T-helper 2 cell treated with Interferon-gamma antibody and Interleukin-4, amounts not matched to agents 5 μg/mL and 100 μg/mL, for 36 hours (primary cell): Measurements from ENCODE around the gene PFKFB3.

ENCODE experiments used
- DNase-seq: peaks from one replicate; pipeline ENCODE4 v3.0.0; 2021; ENCODE audit warnings: low spot score
- H3K27ac Mint-ChIP-seq: one replicate; pipeline ENCODE4 v1.8.0; 2021; ENCODE audit warnings: mild to moderate bottlenecking, mixed read lengths
- H3K27me3 Mint-ChIP-seq: one replicate; pipeline ENCODE4 v1.8.0; 2021; ENCODE audit warnings: low read depth, mixed read lengths
- H3K36me3 Mint-ChIP-seq: one replicate; pipeline ENCODE4 v1.8.0; 2021; ENCODE audit warnings: low read depth, mixed read lengths
- H3K4me1 Mint-ChIP-seq: one replicate; pipeline ENCODE4 v1.8.0; 2021; ENCODE audit warnings: low read depth, mixed read lengths
- H3K4me3 Mint-ChIP-seq: one replicate; pipeline ENCODE4 v1.8.0; 2022; ENCODE audit warnings: mild to moderate bottlenecking, moderate library complexity, mixed read lengths
- H3K9me3 Mint-ChIP-seq: one replicate; pipeline ENCODE4 v1.8.0; 2021; ENCODE audit warnings: mixed read lengths

The PFKFB3 gene

DNA sequence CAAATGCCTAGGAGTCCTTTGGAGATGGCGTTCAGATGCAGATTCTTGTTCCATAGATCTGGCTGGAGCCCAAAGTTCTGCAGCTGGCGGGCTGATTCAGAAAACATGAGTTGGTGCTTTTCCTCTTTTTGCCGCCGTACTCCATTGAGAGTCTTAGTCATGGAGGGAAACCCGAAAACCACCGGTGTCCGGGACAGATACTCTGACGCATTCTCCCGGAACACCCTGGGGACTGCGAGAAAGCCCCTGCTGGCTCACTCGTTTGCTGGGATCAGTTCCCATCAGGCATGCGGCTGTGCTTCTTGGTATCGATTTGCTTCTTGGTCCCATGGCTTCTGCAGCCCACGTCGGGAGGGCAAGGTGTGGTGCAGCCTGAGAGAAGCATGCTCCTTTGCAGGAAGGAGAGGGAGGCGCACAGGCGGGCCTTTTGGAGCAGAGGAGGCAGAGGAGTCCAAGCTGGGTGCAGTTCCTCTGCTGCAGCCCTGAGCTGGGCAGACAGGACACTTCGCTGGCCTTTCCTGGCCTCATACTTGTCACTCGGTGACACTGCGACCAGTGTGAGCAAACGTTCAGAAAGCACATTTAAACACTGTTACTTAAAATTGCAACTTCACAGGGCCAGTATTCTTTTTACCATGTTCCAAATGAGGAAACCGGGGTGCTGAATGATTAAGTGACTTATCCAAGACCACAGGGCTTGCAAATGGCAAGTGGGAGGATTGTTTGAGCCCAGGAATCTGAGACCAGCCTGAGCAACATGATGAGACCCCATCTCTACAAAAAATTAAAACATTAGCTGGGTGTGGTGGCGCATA, 30.6 kb upstream of the PFKFB3 start:
- no peaks in the 10 kb centered on the region for H3K27me3 Mint-ChIP-seq
- DNase-seq, result peak; percentile 53
- H3K4me1 Mint-ChIP-seq, result peaks cover 67% of the 10 kb centered on the region
- no peaks in the 10 kb centered on the region for H3K9me3 Mint-ChIP-seq
- H3K4me3 Mint-ChIP-seq, result peak overlapping the region; percentile 42
- H3K27ac Mint-ChIP-seq, result peak overlapping the region; percentile 47
- peaks cover 22% of the 10 kb centered on the region for H3K36me3 Mint-ChIP-seq

GRCh38 chr10:6173203-6173602, 29.5 kb upstream of the PFKFB3 start:
- H3K36me3 Mint-ChIP-seq, result peaks cover 15% of the 10 kb centered on the region
- H3K4me1 Mint-ChIP-seq, result peaks cover 61% of the 10 kb centered on the region
- no peaks in the 10 kb centered on the region for H3K9me3 Mint-ChIP-seq
- H3K27me3 Mint-ChIP-seq, result no peaks in the 10 kb centered on the region
- DNase-seq, result peak; percentile 51
- H3K4me3 Mint-ChIP-seq, result peak overlapping the region; percentile 33
- H3K27ac Mint-ChIP-seq, result peak overlapping the region; percentile 78

- Mint-ChIP-seq H3K36me3 (peaks cover 13% of the 10 kb centered on the region), H3K27me3 (no peaks in the 10 kb centered on the region), H3K4me3 (no peak overlapping the region), H3K9me3 (no peaks in the 10 kb centered on the region), H3K27ac (no peak overlapping the region), H3K4me1 (peaks cover 58% of the 10 kb centered on the region)
- DNase-seq, result no peak
These were observed 28.4 kb upstream of the PFKFB3 start for GRCh38 chr10:6174201-6174874.

GRCh38 chr10:6175329-6176055, 27.2 kb upstream of the PFKFB3 start:
- Mint-ChIP-seq H3K36me3 (peaks cover 9% of the 10 kb centered on the region), H3K9me3 (no peaks in the 10 kb centered on the region), H3K4me3 (no peak overlapping the region), H3K27ac (peak overlapping the region; percentile 13), H3K4me1 (peaks cover 48% of the 10 kb centered on the region), H3K27me3 (no peaks in the 10 kb centered on the region)
- no peak for DNase-seq

DNA sequence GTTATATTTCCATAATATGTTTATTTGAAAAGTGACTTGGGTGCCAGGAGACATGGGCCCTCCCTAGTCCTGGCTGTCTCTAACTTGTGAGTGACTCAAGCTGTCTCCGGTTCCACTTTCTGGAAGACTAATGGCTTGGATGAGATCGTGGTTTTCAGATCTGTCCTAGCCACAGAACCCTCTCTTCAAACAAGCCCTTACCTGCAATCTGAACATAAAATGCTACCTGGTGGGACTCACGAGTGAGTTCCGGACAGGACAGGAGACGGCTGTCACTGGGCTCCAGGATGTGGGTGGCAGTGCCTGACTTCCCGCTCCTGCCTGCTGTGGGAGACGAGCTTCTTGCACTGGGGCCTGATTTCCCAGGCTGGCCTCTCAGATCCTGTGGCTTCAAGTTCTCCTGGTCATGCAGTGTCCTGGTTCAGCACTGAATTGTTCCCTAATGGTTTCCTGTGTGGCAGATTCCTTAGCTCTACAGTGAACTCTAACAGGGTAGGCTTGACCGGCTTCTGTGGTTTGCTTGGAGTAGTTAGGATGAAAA, 26.0 kb upstream of the PFKFB3 start:
- Mint-ChIP-seq H3K36me3 (peaks cover 6% of the 10 kb centered on the region), H3K4me3 (no peak overlapping the region), H3K27ac (no peak overlapping the region), H3K4me1 (peaks cover 45% of the 10 kb centered on the region), H3K9me3 (no peaks in the 10 kb centered on the region), H3K27me3 (no peaks in the 10 kb centered on the region)
- no peak for DNase-seq

DNA sequence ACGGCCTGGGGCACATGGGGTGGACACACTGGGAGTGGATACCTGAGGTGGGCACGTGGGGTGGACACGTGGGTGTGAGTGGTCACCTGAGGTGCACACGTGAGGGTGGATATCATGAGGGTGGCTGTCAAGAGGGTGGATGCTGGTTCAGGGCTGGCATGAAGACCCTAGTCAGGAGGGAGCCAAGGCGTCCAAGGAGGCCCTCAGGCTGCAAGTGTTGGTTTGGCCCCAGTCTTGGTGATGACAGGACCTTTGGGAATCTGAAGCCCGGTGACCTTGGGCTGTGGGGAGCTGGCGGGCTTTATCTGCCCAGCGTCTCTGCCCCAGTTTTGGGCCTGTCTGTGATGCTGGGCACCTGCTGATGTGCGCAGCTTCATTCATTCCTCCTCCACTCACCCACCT, 24.9 kb upstream of the PFKFB3 start:
- H3K27me3 Mint-ChIP-seq, result no peaks in the 10 kb centered on the region
- H3K36me3 Mint-ChIP-seq, result peaks cover 5% of the 10 kb centered on the region
- H3K27ac Mint-ChIP-seq, result no peak overlapping the region
- no peak for DNase-seq
- H3K9me3 Mint-ChIP-seq, result no peaks in the 10 kb centered on the region
- H3K4me3 Mint-ChIP-seq, result no peak overlapping the region
- peaks cover 34% of the 10 kb centered on the region for H3K4me1 Mint-ChIP-seq

DNA sequence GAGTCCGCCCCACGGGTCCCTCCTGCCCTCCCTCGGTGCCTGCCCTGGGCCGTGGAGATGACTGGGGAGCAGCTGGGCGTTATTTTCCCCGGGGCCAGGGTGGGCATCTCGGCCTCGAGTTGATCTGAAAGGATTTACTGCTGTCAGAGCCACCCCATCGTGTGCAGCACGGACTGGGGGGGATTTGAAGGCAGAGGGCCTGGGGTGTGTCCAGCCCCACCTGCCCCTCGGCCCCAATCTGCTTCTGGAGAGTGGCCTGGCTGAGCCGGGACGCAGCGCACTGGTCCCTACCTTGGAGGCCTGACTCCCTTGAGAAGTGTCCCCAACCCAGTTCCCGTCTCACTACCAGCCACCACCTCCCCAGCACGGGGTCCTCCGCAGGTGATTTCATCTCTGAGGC, 24.2 kb upstream of the PFKFB3 start:
- DNase-seq, result no peak
- Mint-ChIP-seq H3K4me3 (no peak overlapping the region), H3K4me1 (peaks cover 30% of the 10 kb centered on the region), H3K36me3 (no peaks in the 10 kb centered on the region), H3K27ac (no peak overlapping the region), H3K9me3 (no peaks in the 10 kb centered on the region), H3K27me3 (no peaks in the 10 kb centered on the region)

GRCh38 chr10:6179078-6179477, 23.7 kb upstream of the PFKFB3 start:
- H3K27ac Mint-ChIP-seq, result no peak overlapping the region

DNA sequence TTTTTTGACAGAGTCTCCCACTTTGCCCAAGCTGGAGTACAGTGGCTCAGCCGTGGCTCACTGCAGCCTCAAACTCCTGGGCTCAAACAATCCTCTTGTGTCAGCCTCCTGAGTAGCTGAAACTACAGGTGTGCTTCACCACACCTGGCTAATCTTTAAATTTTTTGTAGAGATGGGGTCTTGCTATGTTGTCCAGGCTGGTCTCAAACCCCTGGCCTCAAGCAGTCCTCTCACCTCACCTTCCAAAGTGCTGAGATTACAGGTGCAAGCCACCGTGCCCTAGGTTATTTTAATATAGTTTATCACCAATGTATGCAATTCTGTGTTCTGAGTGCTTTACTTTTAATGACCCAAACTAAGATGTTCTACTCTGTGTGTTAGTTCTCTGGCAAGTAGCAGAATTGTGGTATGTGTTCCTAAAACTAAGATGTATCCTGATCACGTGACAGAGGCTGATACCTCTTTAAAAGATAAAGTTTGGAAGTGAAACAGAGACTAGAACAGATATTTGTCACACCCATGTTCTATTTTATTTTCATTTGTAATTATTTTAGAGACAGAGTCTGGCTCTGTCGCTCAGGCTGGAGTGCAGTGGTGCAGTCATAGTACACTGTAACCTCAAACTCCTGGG, 22.1 kb upstream of the PFKFB3 start:
- no peaks in the 10 kb centered on the region for H3K36me3 Mint-ChIP-seq
- peaks cover 25% of the 10 kb centered on the region for H3K4me1 Mint-ChIP-seq
- H3K9me3 Mint-ChIP-seq, result no peaks in the 10 kb centered on the region
- H3K27me3 Mint-ChIP-seq, result no peaks in the 10 kb centered on the region
- H3K4me3 Mint-ChIP-seq, result no peak overlapping the region
- no peak overlapping the region for H3K27ac Mint-ChIP-seq
- DNase-seq, result no peak

More at GRCh38 chr10:6179078-6179477, 23.7 kb upstream of the PFKFB3 start:
- Mint-ChIP-seq H3K9me3 (no peaks in the 10 kb centered on the region), H3K4me1 (peaks cover 25% of the 10 kb centered on the region), H3K36me3 (no peaks in the 10 kb centered on the region), H3K27me3 (no peaks in the 10 kb centered on the region), H3K4me3 (no peak overlapping the region)
- no peak for DNase-seq

DNA sequence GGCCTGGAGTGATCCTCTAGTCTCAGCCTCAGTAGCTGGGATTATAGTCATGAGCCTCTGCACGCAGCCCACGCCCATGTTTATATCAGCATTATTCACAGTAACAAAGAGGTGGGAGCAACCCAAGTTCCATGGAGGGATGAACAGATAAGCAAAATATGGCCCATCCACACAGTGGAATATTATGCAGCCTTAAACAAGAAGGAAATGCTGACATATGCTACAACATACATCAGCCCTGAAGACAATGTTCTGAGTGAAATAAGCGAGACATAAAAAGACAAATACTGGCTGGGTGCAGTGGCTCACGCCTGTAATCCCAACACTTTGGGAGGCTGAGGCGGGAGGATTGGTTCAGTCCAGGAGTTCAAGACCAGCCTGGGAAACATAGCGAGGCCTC, 21.5 kb upstream of the PFKFB3 start:
- H3K27ac Mint-ChIP-seq, result no peak overlapping the region
- H3K9me3 Mint-ChIP-seq, result no peaks in the 10 kb centered on the region
- no peaks in the 10 kb centered on the region for H3K27me3 Mint-ChIP-seq
- no peaks in the 10 kb centered on the region for H3K36me3 Mint-ChIP-seq
- peaks cover 28% of the 10 kb centered on the region for H3K4me1 Mint-ChIP-seq
- H3K4me3 Mint-ChIP-seq, result no peak overlapping the region
- DNase-seq, result no peak

GRCh38 chr10:6182454-6183098, 20.2 kb upstream of the PFKFB3 start:
- DNase-seq, result no peak
- Mint-ChIP-seq H3K27ac (no peak overlapping the region), H3K36me3 (no peaks in the 10 kb centered on the region), H3K27me3 (no peaks in the 10 kb centered on the region), H3K4me1 (peaks cover 21% of the 10 kb centered on the region), H3K4me3 (no peak overlapping the region), H3K9me3 (no peaks in the 10 kb centered on the region)

DNA sequence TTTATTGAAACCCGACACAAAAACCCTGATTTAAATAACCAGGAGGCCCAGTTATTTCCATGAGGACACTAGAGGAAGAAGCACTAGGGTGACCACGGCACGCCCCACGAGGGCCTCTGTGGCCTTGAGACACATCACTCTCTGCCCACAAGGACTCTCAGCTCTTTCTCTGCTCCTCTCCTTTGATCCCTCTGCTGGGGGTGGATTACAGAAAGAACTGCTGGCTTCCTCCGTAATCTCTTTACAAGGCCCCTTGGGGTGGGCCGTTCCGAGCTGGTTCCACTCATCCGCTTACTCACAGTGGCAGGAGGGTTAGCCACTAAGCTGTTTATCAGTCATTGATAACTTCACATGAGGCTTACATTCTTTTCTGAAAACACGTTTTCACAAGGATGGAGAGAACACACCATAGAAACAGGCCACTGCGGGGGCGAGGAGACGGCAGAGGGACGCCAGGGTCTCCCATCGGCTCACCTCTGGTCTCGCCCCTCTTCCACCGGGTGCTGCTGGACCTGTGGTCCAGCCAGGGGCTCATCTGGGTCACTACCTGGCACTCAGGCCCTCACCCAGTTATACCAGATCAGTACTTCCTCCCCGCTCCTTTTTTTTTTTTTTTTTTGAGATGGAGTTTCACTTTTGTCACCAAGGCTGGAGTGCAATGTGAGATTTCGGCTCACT, 17.6 kb upstream of the PFKFB3 start:
- DNase-seq, result no peak
- no peaks in the 10 kb centered on the region for H3K27me3 Mint-ChIP-seq
- H3K27ac Mint-ChIP-seq, result no peak overlapping the region
- no peak overlapping the region for H3K4me3 Mint-ChIP-seq
- no peaks in the 10 kb centered on the region for H3K9me3 Mint-ChIP-seq
- H3K36me3 Mint-ChIP-seq, result peaks cover 2% of the 10 kb centered on the region
- peaks cover 30% of the 10 kb centered on the region for H3K4me1 Mint-ChIP-seq

DNA sequence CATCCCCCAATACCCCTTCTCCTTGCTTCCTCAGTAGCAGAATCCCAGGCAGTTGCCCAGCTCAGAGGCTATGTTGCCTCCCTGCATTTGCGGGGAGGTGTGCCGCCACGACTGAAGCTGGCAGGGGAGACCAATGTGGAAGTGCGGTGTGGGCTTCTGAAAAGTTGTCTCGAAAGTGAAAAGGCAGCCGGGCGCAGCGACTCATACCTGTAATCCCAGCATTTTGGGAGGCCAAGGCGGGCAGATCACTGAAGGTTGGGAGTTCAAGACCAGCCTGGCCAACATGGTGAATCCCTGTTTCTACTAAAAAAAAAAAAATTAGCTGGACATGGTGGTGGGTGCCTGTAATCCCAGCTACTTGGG, 15.9 kb upstream of the PFKFB3 start:
- peaks cover 41% of the 10 kb centered on the region for H3K4me1 Mint-ChIP-seq
- peaks cover 3% of the 10 kb centered on the region for H3K36me3 Mint-ChIP-seq
- H3K27ac Mint-ChIP-seq, result no peak overlapping the region
- no peaks in the 10 kb centered on the region for H3K9me3 Mint-ChIP-seq
- DNase-seq, result no peak
- H3K4me3 Mint-ChIP-seq, result no peak overlapping the region
- H3K27me3 Mint-ChIP-seq, result no peaks in the 10 kb centered on the region
